ENCODE measurements around the gene KANK4.
A peak's percentile ranks its signal among the peaks of the same experiment; 100 is the strongest.

The KANK4 gene

DNA sequence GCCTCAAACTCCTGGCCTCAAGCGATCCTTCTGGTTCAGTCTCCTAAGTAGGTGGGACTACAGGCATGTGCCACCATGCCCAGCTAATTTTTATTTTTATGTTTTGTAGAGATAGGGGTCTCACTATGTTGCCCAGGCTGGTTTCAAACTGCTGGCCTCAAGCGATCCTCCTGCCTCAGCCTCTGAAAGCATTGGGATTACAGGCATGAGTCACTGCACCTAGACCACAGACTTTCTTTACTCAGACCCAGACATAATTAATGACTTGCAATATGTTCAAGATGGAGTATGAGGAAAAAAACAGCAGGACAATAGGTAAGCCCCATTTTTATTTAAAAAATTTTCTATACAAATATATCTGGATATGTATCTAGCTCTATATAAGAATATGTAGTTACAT lies 13.2 kb downstream of the KANK4 start:
- Mint-ChIP-seq H3K27me3 (ENCODE audit: low read depth) (no peaks in the 10 kb centered on the region), H3K4me3 (no peak overlapping the region), H3K4me1 (ENCODE audit: low read depth) (no peaks in the 10 kb centered on the region), H3K36me3 (ENCODE audit: low read depth) (no peaks in the 10 kb centered on the region), H3K27ac (no peak overlapping the region), H3K9me3 (no peaks in the 10 kb centered on the region)
- no peak for DNase-seq (ENCODE audit: low spot score)

DNA sequence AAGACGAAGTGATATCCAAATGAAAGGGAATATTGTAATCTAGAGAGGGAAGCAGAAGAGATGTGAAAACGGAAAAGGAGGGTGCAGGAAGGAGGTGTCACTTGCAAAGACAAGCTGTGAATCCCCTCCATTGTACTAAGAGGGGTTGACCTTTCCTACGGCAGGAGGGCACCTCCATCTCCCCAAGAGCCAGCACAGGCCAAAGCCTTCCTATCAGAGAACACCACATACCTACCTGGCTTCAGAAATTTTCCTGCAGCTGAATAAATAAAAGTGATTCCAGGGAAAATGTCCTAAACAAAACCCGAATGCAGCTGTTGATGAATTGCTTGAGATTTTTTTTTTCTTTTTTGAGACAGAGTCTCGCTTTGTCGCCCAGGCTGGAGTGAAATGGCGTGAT lies 14.3 kb downstream of the KANK4 start:
- no peak overlapping the region for H3K27ac Mint-ChIP-seq
- H3K36me3 Mint-ChIP-seq (ENCODE audit: low read depth), result no peaks in the 10 kb centered on the region
- no peak for DNase-seq (ENCODE audit: low spot score)
- no peak overlapping the region for H3K4me3 Mint-ChIP-seq
- no peaks in the 10 kb centered on the region for H3K4me1 Mint-ChIP-seq (ENCODE audit: low read depth)
- no peaks in the 10 kb centered on the region for H3K27me3 Mint-ChIP-seq (ENCODE audit: low read depth)
- H3K9me3 Mint-ChIP-seq, result no peaks in the 10 kb centered on the region

DNA sequence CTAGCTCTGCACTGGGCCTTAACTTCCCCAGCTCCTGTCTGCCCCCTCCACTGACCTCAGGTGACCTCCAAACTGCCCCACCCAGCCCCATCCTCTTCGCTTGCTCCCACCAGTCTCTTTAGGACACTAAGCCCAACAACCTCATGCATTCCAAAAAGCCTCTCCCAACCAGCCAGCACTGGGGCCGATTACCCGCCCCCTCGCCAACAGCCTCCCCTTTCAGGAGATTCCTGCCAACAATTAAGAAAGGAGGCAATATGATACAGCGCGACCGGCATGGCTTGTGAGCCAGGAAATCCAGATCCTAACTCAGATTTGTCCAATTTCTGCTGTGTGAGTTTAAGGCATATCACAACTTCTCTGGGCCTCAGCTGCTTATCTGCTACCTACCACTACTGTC lies 14.7 kb downstream of the KANK4 start:
- DNase-seq (ENCODE audit: low spot score), result no peak
- H3K27me3 Mint-ChIP-seq (ENCODE audit: low read depth), result no peaks in the 10 kb centered on the region
- no peaks in the 10 kb centered on the region for H3K36me3 Mint-ChIP-seq (ENCODE audit: low read depth)
- no peaks in the 10 kb centered on the region for H3K9me3 Mint-ChIP-seq
- no peak overlapping the region for H3K27ac Mint-ChIP-seq
- H3K4me3 Mint-ChIP-seq, result no peak overlapping the region
- no peaks in the 10 kb centered on the region for H3K4me1 Mint-ChIP-seq (ENCODE audit: low read depth)

DNA sequence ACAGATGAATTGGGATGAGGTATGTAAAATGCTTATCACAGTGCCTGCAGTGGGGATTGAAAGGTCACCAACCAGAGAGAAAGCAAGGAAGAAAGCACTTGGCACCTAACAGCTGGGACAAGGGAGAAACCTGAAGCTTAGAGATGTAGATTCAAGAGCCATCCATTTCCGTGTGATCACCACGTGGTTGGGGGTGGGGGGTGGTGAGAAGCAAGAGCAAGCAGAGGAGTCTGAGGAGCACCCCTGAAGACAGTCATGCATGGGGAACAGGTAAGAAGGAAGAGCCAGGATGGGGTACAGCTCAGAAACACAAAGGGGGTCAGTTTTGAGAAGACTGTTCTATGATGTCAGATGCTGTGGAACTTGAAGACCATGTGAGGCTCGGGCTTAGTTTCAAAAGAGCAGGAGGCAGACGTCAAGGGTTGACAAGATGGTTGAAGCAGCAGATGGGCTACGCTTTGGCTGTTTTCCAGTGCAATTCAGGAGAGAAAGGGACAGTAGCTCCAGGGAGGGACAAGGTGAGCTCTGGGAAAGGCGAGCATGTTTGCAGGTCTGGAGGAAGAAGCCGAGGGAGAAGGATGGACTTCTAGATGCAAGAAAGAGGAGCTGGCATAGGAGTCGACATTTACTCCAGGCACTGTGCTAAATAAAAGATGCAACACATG lies 17.4 kb downstream of the KANK4 start:
- no peak for DNase-seq (ENCODE audit: low spot score)
- H3K27me3 Mint-ChIP-seq (ENCODE audit: low read depth), result peaks cover 2% of the 10 kb centered on the region
- no peak overlapping the region for H3K27ac Mint-ChIP-seq
- H3K36me3 Mint-ChIP-seq (ENCODE audit: low read depth), result no peaks in the 10 kb centered on the region
- H3K4me3 Mint-ChIP-seq, result no peak overlapping the region
- H3K9me3 Mint-ChIP-seq, result no peaks in the 10 kb centered on the region
- H3K4me1 Mint-ChIP-seq (ENCODE audit: low read depth), result no peaks in the 10 kb centered on the region

DNA sequence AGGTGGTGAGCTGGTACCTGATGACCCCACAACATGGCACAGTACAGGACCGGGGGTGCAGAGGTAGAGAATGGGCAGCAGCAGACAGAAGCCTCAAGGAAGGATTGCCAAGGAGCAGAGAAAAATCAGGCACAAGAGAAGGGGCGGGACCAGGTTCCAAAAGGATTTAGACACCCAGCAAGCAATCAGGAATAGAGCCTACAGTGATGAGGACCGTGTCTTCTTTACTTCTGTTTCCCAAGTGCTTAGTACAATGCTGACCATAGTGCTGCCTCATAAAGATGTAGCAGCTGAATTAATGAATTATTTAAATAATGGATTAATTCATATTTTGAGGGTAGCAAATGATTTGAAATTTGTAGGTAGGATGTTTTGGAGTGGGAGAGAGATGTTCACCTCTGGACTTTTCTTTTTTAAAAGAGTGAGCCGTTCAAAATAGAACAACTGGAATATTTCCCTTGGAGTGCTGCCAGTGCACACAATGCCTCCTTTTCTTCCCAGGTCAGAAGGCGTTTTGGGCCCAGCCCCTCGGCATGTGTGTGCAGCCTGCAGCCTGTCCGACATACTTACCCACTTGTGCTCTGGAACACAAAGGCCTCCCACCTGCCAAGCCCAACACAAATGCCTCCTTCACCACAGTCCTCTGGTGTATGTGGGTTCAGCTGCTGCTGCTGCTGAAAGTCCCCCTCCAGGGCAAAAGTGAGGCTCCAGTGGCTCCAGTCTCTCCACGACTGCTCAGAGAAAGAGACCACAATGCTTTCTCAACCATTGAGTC lies 19.6 kb downstream of the KANK4 start:
- Mint-ChIP-seq H3K4me1 (ENCODE audit: low read depth) (peaks cover 8% of the 10 kb centered on the region), H3K4me3 (no peak overlapping the region), H3K27me3 (ENCODE audit: low read depth) (peaks cover 6% of the 10 kb centered on the region), H3K9me3 (no peaks in the 10 kb centered on the region), H3K27ac (no peak overlapping the region), H3K36me3 (ENCODE audit: low read depth) (no peaks in the 10 kb centered on the region)
- no peak for DNase-seq (ENCODE audit: low spot score)

DNA sequence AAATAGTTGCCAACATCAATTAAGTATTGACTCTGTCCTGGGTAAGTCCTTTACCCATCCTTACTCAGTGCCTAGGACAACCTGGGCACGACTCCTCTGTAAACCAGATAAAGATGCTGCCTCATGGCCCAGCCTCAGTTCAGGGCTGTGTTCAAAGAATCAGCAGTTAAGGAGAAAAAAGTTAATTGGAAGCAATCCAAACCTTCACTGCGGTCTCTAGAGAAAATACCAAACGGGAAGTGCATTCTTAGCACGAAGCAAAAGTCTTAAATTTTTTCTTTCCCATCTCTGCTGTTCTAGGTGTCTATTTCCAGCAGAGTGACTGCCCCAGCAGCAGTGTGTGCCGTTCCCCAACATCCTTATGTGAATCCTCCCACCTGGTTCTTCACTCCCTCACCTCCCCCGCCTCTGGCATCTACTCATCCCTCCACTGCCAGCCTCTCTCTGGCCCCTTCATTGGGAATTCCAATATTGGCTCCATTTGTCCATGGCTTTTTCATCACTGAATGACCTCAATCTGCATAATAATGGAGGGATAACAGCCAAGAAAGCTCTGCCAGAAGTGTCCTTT lies 23.2 kb downstream of the KANK4 start:
- peak overlapping the region; percentile 50 for H3K4me3 Mint-ChIP-seq
- peaks cover 8% of the 10 kb centered on the region for H3K4me1 Mint-ChIP-seq (ENCODE audit: low read depth)
- DNase-seq (ENCODE audit: low spot score), result no peak
- no peaks in the 10 kb centered on the region for H3K36me3 Mint-ChIP-seq (ENCODE audit: low read depth)
- H3K27me3 Mint-ChIP-seq (ENCODE audit: low read depth), result peaks cover 9% of the 10 kb centered on the region
- no peaks in the 10 kb centered on the region for H3K9me3 Mint-ChIP-seq
- H3K27ac Mint-ChIP-seq, result no peak overlapping the region

DNA sequence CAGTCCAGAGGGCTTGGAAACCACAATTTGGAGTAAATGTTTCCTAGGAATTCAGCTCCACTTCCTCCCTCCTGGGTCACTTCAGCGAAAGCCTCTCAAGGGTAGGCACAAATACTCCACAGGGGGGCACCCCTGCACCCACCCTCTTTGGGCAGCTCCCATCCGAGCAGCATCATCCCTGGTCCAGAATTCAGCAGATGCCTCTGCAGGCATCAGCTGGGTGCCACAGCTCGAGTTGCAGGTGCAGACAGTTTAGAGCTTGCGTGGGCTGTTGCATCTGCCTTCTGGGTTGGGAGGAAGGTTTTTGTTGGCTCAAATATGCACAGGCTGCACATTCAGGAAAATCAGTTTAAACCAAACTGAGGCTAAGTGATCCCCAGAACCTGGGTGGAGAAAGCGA lies 25.0 kb downstream of the KANK4 start:
- Mint-ChIP-seq H3K27me3 (ENCODE audit: low read depth) (peaks cover 11% of the 10 kb centered on the region), H3K9me3 (no peaks in the 10 kb centered on the region), H3K4me1 (ENCODE audit: low read depth) (peaks cover 8% of the 10 kb centered on the region), H3K27ac (no peak overlapping the region), H3K36me3 (ENCODE audit: low read depth) (no peaks in the 10 kb centered on the region), H3K4me3 (no peak overlapping the region)
- no peak for DNase-seq (ENCODE audit: low spot score)

DNA sequence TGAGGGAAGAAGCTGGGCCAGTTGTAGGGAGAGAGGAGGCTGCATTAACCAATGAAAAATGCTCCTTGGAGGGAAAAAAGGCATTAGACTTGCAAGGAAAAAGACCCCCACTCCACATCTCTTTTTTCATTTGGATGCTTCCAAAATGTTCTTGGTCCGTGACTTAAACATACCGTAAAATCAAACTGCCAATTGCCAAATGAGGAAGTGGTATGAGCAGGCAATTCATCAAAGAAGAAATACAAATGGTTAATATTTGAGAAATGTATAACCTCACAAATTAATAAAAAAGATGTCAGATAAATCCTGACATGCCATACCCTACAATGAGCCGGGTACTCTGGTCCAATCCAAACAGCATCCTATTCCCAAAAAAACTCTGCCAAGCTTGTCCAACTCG lies 30.6 kb downstream of the KANK4 start:
- peaks cover 33% of the 10 kb centered on the region for H3K27me3 Mint-ChIP-seq (ENCODE audit: low read depth)
- no peaks in the 10 kb centered on the region for H3K4me1 Mint-ChIP-seq (ENCODE audit: low read depth)
- no peaks in the 10 kb centered on the region for H3K9me3 Mint-ChIP-seq
- H3K36me3 Mint-ChIP-seq (ENCODE audit: low read depth), result no peaks in the 10 kb centered on the region
- no peak overlapping the region for H3K4me3 Mint-ChIP-seq
- no peak for DNase-seq (ENCODE audit: low spot score)
- no peak overlapping the region for H3K27ac Mint-ChIP-seq

DNA sequence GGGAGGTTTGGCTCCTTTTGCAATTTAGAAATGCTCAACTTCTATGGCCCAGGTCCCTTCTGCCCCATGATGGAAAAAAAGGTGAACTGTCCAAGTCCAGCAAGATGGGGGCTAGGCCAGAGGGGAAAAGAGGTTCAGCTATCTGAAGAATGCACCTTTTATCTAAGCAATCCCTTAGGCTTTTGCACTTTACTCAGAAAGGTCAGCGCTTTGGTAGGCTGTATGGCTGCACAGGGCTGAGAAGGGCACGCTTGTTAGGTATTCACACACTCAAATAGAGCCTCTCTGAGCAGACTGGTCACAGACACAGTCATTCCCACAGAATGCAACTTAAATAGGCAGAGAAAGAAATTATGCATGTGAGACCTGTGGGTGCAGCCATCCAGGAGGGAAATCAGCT lies 31.0 kb downstream of the KANK4 start:
- H3K4me3 Mint-ChIP-seq, result no peak overlapping the region
- H3K27me3 Mint-ChIP-seq (ENCODE audit: low read depth), result peaks cover 36% of the 10 kb centered on the region
- H3K27ac Mint-ChIP-seq, result no peak overlapping the region
- no peaks in the 10 kb centered on the region for H3K4me1 Mint-ChIP-seq (ENCODE audit: low read depth)
- H3K36me3 Mint-ChIP-seq (ENCODE audit: low read depth), result no peaks in the 10 kb centered on the region
- no peaks in the 10 kb centered on the region for H3K9me3 Mint-ChIP-seq
- DNase-seq (ENCODE audit: low spot score), result no peak

DNA sequence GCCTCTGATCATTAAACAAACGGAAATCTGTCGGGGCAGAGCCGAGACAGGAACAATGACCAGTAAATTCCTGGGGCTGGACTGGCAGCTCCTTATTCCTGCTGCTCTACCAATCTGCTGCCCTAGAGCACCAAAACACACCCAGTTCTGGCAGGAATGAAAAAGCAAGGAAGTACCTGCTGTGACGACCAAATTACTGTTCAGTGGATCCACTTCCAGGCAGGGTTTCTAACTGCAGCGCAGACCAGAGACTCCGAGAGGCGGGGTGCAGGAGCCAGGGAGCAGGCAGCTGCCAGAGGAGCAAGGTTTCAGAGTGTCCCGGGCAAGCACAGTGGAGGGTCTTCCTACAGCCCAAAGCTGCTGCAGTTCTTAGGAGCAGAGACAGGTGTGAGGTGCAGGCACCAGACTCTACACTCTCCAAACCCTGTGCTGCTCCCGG lies 32.4 kb downstream of the KANK4 start:
- H3K27me3 Mint-ChIP-seq (ENCODE audit: low read depth), result peaks cover 36% of the 10 kb centered on the region
- no peak overlapping the region for H3K27ac Mint-ChIP-seq
- no peak overlapping the region for H3K4me3 Mint-ChIP-seq

DNA sequence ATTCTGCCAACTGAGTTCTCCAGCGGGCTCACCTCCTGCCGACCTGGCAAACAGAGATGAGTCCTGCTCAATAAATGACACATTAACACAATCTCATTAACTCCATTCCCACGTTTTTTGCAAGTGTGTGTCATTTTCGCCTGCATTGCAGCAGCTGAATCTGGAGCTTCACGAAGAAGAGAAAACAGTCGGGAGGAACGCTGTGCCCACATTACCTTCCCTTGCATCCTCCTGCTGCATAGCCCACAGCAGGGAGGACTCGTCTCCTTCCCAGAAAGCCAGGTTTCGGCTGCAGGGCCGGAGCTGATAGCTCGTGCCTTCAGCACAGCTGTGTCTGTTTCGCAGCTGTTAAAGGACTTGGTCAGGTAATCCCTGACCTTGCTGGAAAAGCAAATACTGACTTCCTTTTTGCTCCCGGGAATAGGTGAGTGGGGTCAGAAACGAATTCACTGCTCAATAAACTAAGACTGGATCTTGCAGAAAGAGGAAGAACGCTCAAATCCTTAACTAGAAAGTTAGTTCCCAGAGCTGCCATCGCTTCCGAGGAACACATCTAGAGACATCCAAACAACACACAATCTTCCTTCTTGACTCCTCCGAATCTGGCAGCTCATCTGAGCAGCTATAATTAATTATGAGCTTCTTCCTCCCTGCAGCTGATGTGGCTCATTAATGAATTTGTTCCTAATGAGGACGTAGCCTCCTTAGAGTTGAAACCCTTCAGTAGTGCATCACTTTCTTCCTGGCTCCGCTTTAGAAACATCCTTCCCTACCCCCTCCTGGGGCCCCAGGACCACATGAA lies 33.0 kb downstream of the KANK4 start:
- Mint-ChIP-seq H3K4me1 (ENCODE audit: low read depth) (no peaks in the 10 kb centered on the region), H3K27ac (no peak overlapping the region), H3K36me3 (ENCODE audit: low read depth) (no peaks in the 10 kb centered on the region), H3K9me3 (no peaks in the 10 kb centered on the region), H3K27me3 (ENCODE audit: low read depth) (peaks cover 35% of the 10 kb centered on the region), H3K4me3 (no peak overlapping the region)
- no peak for DNase-seq (ENCODE audit: low spot score)

More for the DNA sequence above, 32.4 kb downstream of the KANK4 start:
- Mint-ChIP-seq H3K4me1 (ENCODE audit: low read depth) (no peaks in the 10 kb centered on the region), H3K36me3 (ENCODE audit: low read depth) (no peaks in the 10 kb centered on the region), H3K9me3 (no peaks in the 10 kb centered on the region)
- DNase-seq (ENCODE audit: low spot score), result no peak

DNA sequence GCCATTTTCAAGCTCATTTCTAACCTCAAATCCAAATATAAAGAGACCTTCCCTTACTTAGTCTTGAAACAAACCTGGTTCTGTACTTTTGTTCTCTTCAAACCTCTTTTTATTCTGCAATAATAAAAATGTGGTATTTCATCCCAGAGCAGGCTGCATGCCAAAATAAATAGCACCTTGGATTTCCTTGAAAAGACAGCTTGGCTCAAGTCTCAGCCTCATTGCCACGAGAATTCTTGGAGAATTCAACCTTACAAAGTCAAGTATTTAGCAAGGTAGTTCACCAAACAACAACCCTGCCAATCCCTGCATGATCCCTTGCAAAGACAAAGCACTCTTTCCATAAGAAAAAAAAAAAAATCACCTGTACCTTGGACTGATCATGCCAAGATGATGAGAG lies 33.8 kb downstream of the KANK4 start:
- no peaks in the 10 kb centered on the region for H3K9me3 Mint-ChIP-seq
- peaks cover 32% of the 10 kb centered on the region for H3K27me3 Mint-ChIP-seq (ENCODE audit: low read depth)
- no peaks in the 10 kb centered on the region for H3K36me3 Mint-ChIP-seq (ENCODE audit: low read depth)
- no peaks in the 10 kb centered on the region for H3K4me1 Mint-ChIP-seq (ENCODE audit: low read depth)
- H3K27ac Mint-ChIP-seq, result no peak overlapping the region
- no peak for DNase-seq (ENCODE audit: low spot score)
- H3K4me3 Mint-ChIP-seq, result no peak overlapping the region

DNA sequence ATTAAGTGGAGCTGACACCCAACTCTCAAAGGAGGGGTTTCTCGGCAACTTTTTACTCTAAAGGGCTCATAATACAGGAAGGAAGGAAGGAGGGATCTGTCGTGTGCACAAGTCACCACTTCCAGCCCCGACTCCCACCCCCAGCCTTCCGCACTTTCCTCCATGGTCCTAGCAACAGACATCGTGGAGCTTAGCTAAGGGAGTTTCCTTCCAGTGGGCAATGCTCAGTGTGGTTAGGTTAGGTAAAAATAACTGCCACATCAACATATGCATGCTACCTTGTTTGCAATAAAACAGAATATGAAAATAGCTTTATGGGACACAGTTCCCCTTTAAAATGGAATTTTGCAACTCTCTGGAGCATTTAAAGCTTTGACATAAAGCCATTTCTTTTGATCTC lies 35.2 kb downstream of the KANK4 start:
- Mint-ChIP-seq H3K36me3 (ENCODE audit: low read depth) (no peaks in the 10 kb centered on the region), H3K9me3 (no peaks in the 10 kb centered on the region), H3K27me3 (ENCODE audit: low read depth) (peaks cover 32% of the 10 kb centered on the region), H3K4me3 (no peak overlapping the region), H3K27ac (no peak overlapping the region), H3K4me1 (ENCODE audit: low read depth) (no peaks in the 10 kb centered on the region)
- DNase-seq (ENCODE audit: low spot score), result no peak

All from T-helper 2 cell treated with Interferon-gamma antibody and Interleukin-4, amounts not matched to agents 5 μg/mL and 100 μg/mL, for 36 hours (primary cell).